OCI-LY7 (cell line): Measurements from ENCODE around the gene PRR18. TPM values are rescaled to one million over a fixed set of nuclear protein-coding genes. Genes with fewer than 3 reads are reported as not detected.

Experiments
- BruUV-seq: library from RNA; stranded (reverse); fragments of 400-500 nt; replicated peaks from 2 replicates; lab custom pipeline; 2021; lab: Mats Ljungman, UMichigan
- CTCF ChIA-PET: fragments of 300-600 bp; sonication (Branson Sonifier 250); formaldehyde crosslinking; loops from one replicate; lab custom pipeline; 2022; ENCODE audit warnings: antibody characterized with exemption; ENCODE audit not compliant: unreplicated experiment; lab: Charles Lee
- POLR2A ChIA-PET: fragments of 300-600 bp; sonication (Branson Sonifier 250); formaldehyde crosslinking; loops from one replicate; lab custom pipeline; 2022; ENCODE audit warnings: antibody characterized with exemption; lab: Charles Lee
- DNase-seq: peaks from one replicate; pipeline ENCODE4 v3.0.0-alpha.2; 2015; ENCODE audit warnings: low spot score
- H2AFZ ChIP-seq: fragments of 200-600 bp; sonication (generic), shearing (Covaris generic); 2 replicates; pipeline ENCODE4 v1.6.1; 2014; ENCODE audit warnings: mild to moderate bottlenecking, antibody characterized with exemption, low read length, moderate library complexity
- H3K27ac ChIP-seq: fragments of 200-600 bp; sonication (generic); 2 replicates; pipeline ENCODE4 v1.5.1; 2014; ENCODE audit warnings: mixed run types, low read depth, mild to moderate bottlenecking, moderate library complexity, low read length, inconsistent platforms; ENCODE audit not compliant: poor library complexity, severe bottlenecking
- H3K36me3 ChIP-seq: fragments of 200-600 bp; sonication (generic); 2 replicates; pipeline ENCODE4 v1.6.1; 2014; ENCODE audit warnings: mild to moderate bottlenecking, antibody characterized with exemption, low read length, moderate library complexity, mixed read lengths; ENCODE audit not compliant: insufficient read depth
- H3K4me1 ChIP-seq: fragments of 200-600 bp; sonication (generic); 2 replicates; pipeline ENCODE4 v1.5.1; 2014; ENCODE audit warnings: mild to moderate bottlenecking, low read length; ENCODE audit not compliant: insufficient read depth, poor library complexity, severe bottlenecking
- H3K4me2 ChIP-seq: fragments of 200-600 bp; sonication (generic); 2 replicates; pipeline ENCODE4 v1.6.1; 2014; ENCODE audit warnings: mild to moderate bottlenecking, low read length
- H3K4me3 ChIP-seq: fragments of 200-600 bp; sonication (generic); 2 replicates; pipeline ENCODE4 v1.5.1; 2014; ENCODE audit warnings: mild to moderate bottlenecking, low read depth, low read length; ENCODE audit not compliant: poor library complexity, severe bottlenecking
- H3K79me2 ChIP-seq: fragments of 200-600 bp; sonication (generic); 2 replicates; pipeline ENCODE4 v1.6.1; 2016; ENCODE audit warnings: low read depth, mild to moderate bottlenecking, low read length, moderate library complexity, mixed read lengths; ENCODE audit not compliant: insufficient read depth
- H3K9me2 ChIP-seq: fragments of 200-600 bp; sonication (generic); 2 replicates; pipeline ENCODE4 v1.6.1; 2016; ENCODE audit warnings: mild to moderate bottlenecking, low read length, mixed read lengths; ENCODE audit not compliant: insufficient read depth
- H3K9me3 ChIP-seq: fragments of 200-600 bp; sonication (generic); 2 replicates; pipeline ENCODE4 v1.6.1; 2014; ENCODE audit warnings: mild to moderate bottlenecking, mixed run types, low read length, mixed read lengths
- H4K20me1 ChIP-seq: fragments of 200-600 bp; sonication (generic); 2 replicates; pipeline ENCODE4 v1.6.1; 2014; ENCODE audit warnings: mild to moderate bottlenecking, antibody characterized with exemption, low read length, moderate library complexity, mixed read lengths; ENCODE audit not compliant: insufficient read depth
- CTCF ChIP-seq: fragments of 200-600 bp; sonication (generic); conservative IDR thresholded peaks from 2 replicates; pipeline ENCODE4 v1.5.1; 2014; ENCODE audit warnings: mild to moderate bottlenecking, antibody characterized with exemption, low read length, moderate library complexity, mixed read lengths
- EZH2phosphoT487 ChIP-seq: fragments of 200-600 bp; sonication (generic); IDR thresholded peaks from 2 replicates; pipeline ENCODE4 v1.6.1; 2018; ENCODE audit warnings: low read depth, borderline replicate concordance, mild to moderate bottlenecking, mixed run types, antibody characterized with exemption, low read length, moderate library complexity, mixed read lengths
- intact Hi-C: fragments of 100-400 bp; cut with micrococcal nuclease; formaldehyde crosslinking; loops from one replicate; pipeline ENCODE4 v1.10.0; 2022; ENCODE audit not compliant: unreplicated experiment
- total RNA-seq, 2 experiments: library from RNA; depleted of rRNA in 1 of 2; stranded (reverse); fragments of >200 nt in 1 of 2; shearing (Covaris generic) in 1 of 2; gene quantifications; 2 replicates each; pipeline ENCODE4 v1.2.3, GENCODE V29; 2014 to 2022

PRR18 gene
- total RNA-seq, 2 experiments from 2014 or later: 0.13 to 0.38 TPM

GRCh38 chr6:166306378-166307081 lies 1.7 kb downstream of the PRR18 start:
- DNase-seq: no peak
- CTCF ChIA-PET: no interaction called here
- Histone ChIP-seq H3K79me2 (no peaks in the 10 kb centered on the region), H3K4me1 (peaks cover 20% of the 10 kb centered on the region), H4K20me1 (no peaks in the 10 kb centered on the region), H3K4me2 (no peak overlapping the region), H3K9me2 (no peaks in the 10 kb centered on the region), H3K36me3 (no peaks in the 10 kb centered on the region), H3K4me3 (no peak overlapping the region), H2AFZ (no peak overlapping the region), H3K9me3 (no peaks in the 10 kb centered on the region), H3K27ac (no peak overlapping the region)
- POLR2A ChIA-PET: no interaction called here
- no TSS peak for BruUV-seq
- no peak for TF ChIP-seq EZH2phosphoT487
- intact Hi-C loops: no loop called here

GRCh38 chr6:166305562-166306117 lies 2.6 kb downstream of the PRR18 start:
- H2AFZ ChIP-seq: no peak overlapping the region
- no peak overlapping the region for H3K27ac ChIP-seq
- H4K20me1 ChIP-seq: no peaks in the 10 kb centered on the region
- POLR2A ChIA-PET: interaction anchor here (0.7 to 1.7 kb wide), 2 partner anchors 37 to 128 kb away, joined by 3 to 4 read pairs; no protein-coding TSS in a partner anchor
- intact Hi-C loops: no loop called here
- DNase-seq: no peak
- CTCF ChIA-PET: no interaction called here
- H3K36me3 ChIP-seq: no peaks in the 10 kb centered on the region
- H3K4me3 ChIP-seq: no peak overlapping the region
- H3K9me3 ChIP-seq: no peaks in the 10 kb centered on the region
- no peaks in the 10 kb centered on the region for H3K79me2 ChIP-seq
- TF ChIP-seq CTCF (no peak), EZH2phosphoT487 (no peak)
- H3K9me2 ChIP-seq: no peaks in the 10 kb centered on the region
- peak overlapping the region; percentile 31; the same call in 1 of the 2 replicates for H3K4me2 ChIP-seq
- no TSS peak for BruUV-seq
- peaks cover 20% of the 10 kb centered on the region for H3K4me1 ChIP-seq

GRCh38 chr6:166304106-166304505 lies 4.1 kb downstream of the PRR18 start:
- CTCF ChIA-PET: interaction anchor here (0.5 kb wide), 1 partner anchor 97 kb away, joined by 3 read pairs; no protein-coding TSS in a partner anchor
- intact Hi-C loops: no loop called here
- no peak for TF ChIP-seq EZH2phosphoT487
- TF ChIP-seq CTCF: no peak
- no peak for DNase-seq
- Histone ChIP-seq H3K9me3 (no peaks in the 10 kb centered on the region), H2AFZ (no peak overlapping the region), H3K4me2 (no peak overlapping the region), H3K36me3 (no peaks in the 10 kb centered on the region), H3K79me2 (no peaks in the 10 kb centered on the region), H4K20me1 (no peaks in the 10 kb centered on the region), H3K4me3 (no peak overlapping the region), H3K27ac (no peak overlapping the region), H3K9me2 (no peaks in the 10 kb centered on the region), H3K4me1 (peaks cover 17% of the 10 kb centered on the region)
- POLR2A ChIA-PET: interaction anchor here (1.3 to 1.7 kb wide), 2 partner anchors 9 to 39 kb away, joined by 3 to 4 read pairs; no protein-coding TSS in a partner anchor
- BruUV-seq: no TSS peak
